Astrocyte (in vitro differentiated cells and primary cell): ENCODE data around the gene SDR39U1. TPM values are rescaled to one million over a fixed set of nuclear protein-coding genes. Genes with fewer than 3 reads are reported as not detected.

Experiments used
- DNase-seq: peaks from one replicate; pipeline ENCODE4 v3.0.0-alpha.2; 2010; ENCODE audit warnings: low read depth
- FAIRE-seq: peaks from 2 replicates; lab custom pipeline; 2011; peaks lifted over from hg19 to GRCh38; lab: Jason Lieb, UNC
- H2AFZ ChIP-seq: 2 replicates; pipeline ENCODE4 v1.6.0; 2012; ENCODE audit warnings: low read depth, low read length, inconsistent platforms
- H3K27ac ChIP-seq: 2 replicates; pipeline ENCODE4 v1.5.1; 2011; ENCODE audit warnings: low read depth, low read length, inconsistent platforms
- H3K27me3 ChIP-seq: 2 replicates; pipeline ENCODE4 v1.6.0; 2011; ENCODE audit warnings: low read length, inconsistent platforms; ENCODE audit not compliant: insufficient read depth
- H3K36me3 ChIP-seq: 2 replicates; pipeline ENCODE4 v1.5.1; 2011; ENCODE audit warnings: low read length, inconsistent platforms; ENCODE audit not compliant: insufficient read depth
- H3K4me1 ChIP-seq: 2 replicates; pipeline ENCODE4 v1.5.1; 2011; ENCODE audit warnings: low read length, inconsistent platforms; ENCODE audit not compliant: insufficient read depth
- H3K4me2 ChIP-seq: 2 replicates; pipeline ENCODE4 v1.6.0; 2012; ENCODE audit warnings: low read length, inconsistent platforms
- H3K4me3 ChIP-seq: 2 replicates; pipeline ENCODE4 v1.5.1; 2011; ENCODE audit warnings: low read depth, mild to moderate bottlenecking, low read length, inconsistent platforms; ENCODE audit not compliant: insufficient read depth
- H3K79me2 ChIP-seq: 2 replicates; pipeline ENCODE4 v1.6.0; 2012; ENCODE audit warnings: mild to moderate bottlenecking, low read length, inconsistent platforms; ENCODE audit not compliant: insufficient read depth
- H3K9ac ChIP-seq: 2 replicates; pipeline ENCODE4 v1.6.0; 2012; ENCODE audit warnings: mild to moderate bottlenecking, low read length, inconsistent platforms
- H3K9me3 ChIP-seq: 2 replicates; pipeline ENCODE4 v1.5.1; 2012; ENCODE audit warnings: low read depth, mild to moderate bottlenecking, low read length, inconsistent platforms; ENCODE audit not compliant: insufficient read depth
- H4K20me1 ChIP-seq: 2 replicates; pipeline ENCODE4 v1.6.0; 2012; ENCODE audit warnings: low read length, inconsistent platforms; ENCODE audit not compliant: insufficient read depth
- H3K27ac Mint-ChIP-seq: one replicate; pipeline ENCODE4 v1.8.0; 2021; ENCODE audit warnings: mild to moderate bottlenecking, mixed read lengths; ENCODE audit not compliant: unreplicated experiment
- H3K27me3 Mint-ChIP-seq: one replicate; pipeline ENCODE4 v1.8.0; 2021; ENCODE audit warnings: low read depth, mixed read lengths; ENCODE audit not compliant: unreplicated experiment
- H3K36me3 Mint-ChIP-seq: one replicate; pipeline ENCODE4 v1.8.0; 2021; ENCODE audit warnings: low read depth, mixed read lengths; ENCODE audit not compliant: unreplicated experiment
- H3K4me1 Mint-ChIP-seq: one replicate; pipeline ENCODE4 v1.8.0; 2021; ENCODE audit warnings: low read depth, mixed read lengths; ENCODE audit not compliant: unreplicated experiment
- H3K4me3 Mint-ChIP-seq: one replicate; pipeline ENCODE4 v1.8.0; 2021; ENCODE audit warnings: mild to moderate bottlenecking, moderate library complexity, mixed read lengths; ENCODE audit not compliant: unreplicated experiment
- H3K9me3 Mint-ChIP-seq: one replicate; pipeline ENCODE4 v1.8.0; 2021; ENCODE audit warnings: mild to moderate bottlenecking, mixed read lengths; ENCODE audit not compliant: unreplicated experiment
- CTCF ChIP-seq: IDR thresholded peaks from 2 replicates; pipeline ENCODE4 v1.5.1; 2011; ENCODE audit warnings: low read depth, mild to moderate bottlenecking, inconsistent platforms, low read length, moderate library complexity; ENCODE audit not compliant: insufficient read depth
- EZH2 ChIP-seq: IDR thresholded peaks from 2 replicates; pipeline ENCODE4 v1.6.1; 2012; ENCODE audit warnings: mild to moderate bottlenecking, low read length, inconsistent platforms; ENCODE audit not compliant: insufficient read depth
- total RNA-seq: library from RNA; stranded (reverse); gene quantifications from 2 replicates; pipeline ENCODE4 v1.2.1, GENCODE V29; 2021

Gene SDR39U1
- total RNA-seq, 1 donor from 2014 or later, result 28.1 TPM

- Mint-ChIP-seq H3K4me1 (no peaks in the 10 kb centered on the region), H3K36me3 (peaks cover 25% of the 10 kb centered on the region), H3K27ac (no peak overlapping the region), H3K9me3 (peaks cover 2% of the 10 kb centered on the region), H3K27me3 (peaks cover 19% of the 10 kb centered on the region), H3K4me3 (no peak overlapping the region)
- H4K20me1 ChIP-seq, result no peaks in the 10 kb centered on the region
- no peak overlapping the region for H3K4me2 ChIP-seq
- FAIRE-seq (no peak), DNase-seq (no peak)
- H3K27me3 ChIP-seq, result peaks cover 16% of the 10 kb centered on the region
- H3K4me3 ChIP-seq, result no peak overlapping the region
- H2AFZ ChIP-seq, result no peak overlapping the region
- no peaks in the 10 kb centered on the region for H3K36me3 ChIP-seq
- no peaks in the 10 kb centered on the region for H3K9me3 ChIP-seq
- H3K79me2 ChIP-seq, result no peaks in the 10 kb centered on the region
- no peak for TF ChIP-seq EZH2
- no peak for TF ChIP-seq CTCF
- no peaks in the 10 kb centered on the region for H3K4me1 ChIP-seq
- no peak overlapping the region for H3K9ac ChIP-seq
- no peak overlapping the region for H3K27ac ChIP-seq
These were observed 26.2 kb downstream of the SDR39U1 start for GRCh38 chr14:24416254-24416931.

GRCh38 chr14:24415421-24416253 is 26.9 kb downstream of the SDR39U1 start:
- H4K20me1 ChIP-seq, result no peaks in the 10 kb centered on the region
- TF ChIP-seq CTCF (no peak), EZH2 (no peak)
- H3K36me3 Mint-ChIP-seq, result peaks cover 28% of the 10 kb centered on the region
- H3K4me3 ChIP-seq, result no peak overlapping the region
- no peak overlapping the region for H3K9ac ChIP-seq
- H3K4me1 ChIP-seq, result no peaks in the 10 kb centered on the region
- no peak overlapping the region for H3K27ac Mint-ChIP-seq
- H3K9me3 ChIP-seq, result no peaks in the 10 kb centered on the region
- no peak overlapping the region for H3K4me3 Mint-ChIP-seq
- H3K27me3 ChIP-seq, result peaks cover 11% of the 10 kb centered on the region
- DNase-seq (no peak), FAIRE-seq (no peak)
- no peak overlapping the region for H2AFZ ChIP-seq
- no peaks in the 10 kb centered on the region for H3K36me3 ChIP-seq
- peaks cover 2% of the 10 kb centered on the region for H3K9me3 Mint-ChIP-seq
- H3K79me2 ChIP-seq, result no peaks in the 10 kb centered on the region
- no peak overlapping the region for H3K27ac ChIP-seq
- no peak overlapping the region for H3K4me2 ChIP-seq
- peaks cover 20% of the 10 kb centered on the region for H3K27me3 Mint-ChIP-seq
- H3K4me1 Mint-ChIP-seq, result no peaks in the 10 kb centered on the region
